ENCODE measurements around the gene NEK10.
"Not testable (repeated sequence)": the region's sequence is repeated elsewhere in the genome, so short reads cannot be mapped to it uniquely, and the experiment has no call there.

The NEK10 gene

GRCh38 chr3:27317096-27317495, 52.1 kb downstream of the NEK10 start:
- no peak for DNase-seq (ENCODE audit: low read depth in 3 of 3)

GRCh38 chr3:27315003-27315402, 54.2 kb downstream of the NEK10 start:
- DNase-seq (ENCODE audit: low read depth in 3 of 3): no peak

GRCh38 chr3:27312044-27312668, 57.0 kb downstream of the NEK10 start:
- no peak for DNase-seq (ENCODE audit: low read depth in 3 of 3)

GRCh38 chr3:27311400-27311799, 57.8 kb downstream of the NEK10 start:
- no peak for DNase-seq (ENCODE audit: low read depth in 3 of 3)

- DNase-seq (ENCODE audit: low read depth in 3 of 3): no peak
These were observed 58.5 kb downstream of the NEK10 start for GRCh38 chr3:27310688-27311087.

GRCh38 chr3:27307566-27307965, 61.6 kb downstream of the NEK10 start:
- DNase-seq (ENCODE audit: low read depth in 3 of 3): no peak

- no peak for DNase-seq (ENCODE audit: low read depth in 3 of 3)
These were observed 66.3 kb downstream of the NEK10 start for GRCh38 chr3:27302891-27303290.

DNA sequence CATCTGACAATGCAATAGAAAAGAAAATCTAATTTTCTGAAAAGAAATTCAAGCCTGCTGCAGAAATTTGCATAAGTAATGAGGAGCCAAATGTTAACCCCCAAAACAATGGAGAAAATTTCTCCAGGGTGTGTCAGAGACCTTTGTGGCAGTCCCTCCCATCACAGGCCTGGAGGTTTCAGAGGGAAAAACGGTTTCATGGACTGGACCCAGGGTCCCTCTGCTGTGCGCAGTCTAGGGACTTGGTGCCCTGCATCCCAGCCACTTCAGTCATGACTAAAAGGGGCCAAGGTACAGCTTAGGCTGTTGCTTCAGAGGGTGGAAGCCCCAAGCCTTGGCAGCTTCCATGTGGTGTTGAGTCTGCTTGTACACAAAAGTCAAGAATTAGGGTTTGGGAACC, 70.2 kb downstream of the NEK10 start:
- not testable (repeated sequence) for DNase-seq (ENCODE audit: low read depth in 3 of 3)

DNA sequence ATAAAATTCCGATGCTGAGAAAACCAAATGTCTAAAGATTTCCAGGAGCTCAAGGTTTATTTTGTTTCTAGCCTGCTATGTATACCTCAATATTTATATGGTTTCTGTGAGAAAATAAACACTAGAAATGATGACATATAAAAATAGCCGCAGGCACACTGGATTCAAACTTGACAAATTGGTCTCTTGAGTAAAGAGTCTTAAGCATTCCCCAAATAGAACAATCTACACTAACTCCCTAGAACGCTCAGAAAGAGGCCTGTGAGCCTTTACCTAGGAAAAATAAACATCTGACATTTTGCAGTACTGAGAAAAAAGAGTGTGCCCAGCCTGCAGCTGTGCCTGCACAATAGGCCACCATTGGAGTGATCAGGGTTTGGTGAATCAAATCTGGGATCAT, 75.2 kb downstream of the NEK10 start:
- DNase-seq (ENCODE audit: low read depth in 3 of 3): no peak

- no peak for DNase-seq (ENCODE audit: low read depth in 3 of 3)
These were observed 78.4 kb downstream of the NEK10 start for GRCh38 chr3:27290760-27291159.

GRCh38 chr3:27289769-27290413, 79.3 kb downstream of the NEK10 start:
- no peak for DNase-seq (ENCODE audit: low read depth in 3 of 3)

GRCh38 chr3:27287052-27287451, 82.1 kb downstream of the NEK10 start:
- DNase-seq (ENCODE audit: low read depth in 3 of 3): no peak

- DNase-seq (ENCODE audit: low read depth in 3 of 3): not testable (repeated sequence)
These were observed 82.7 kb downstream of the NEK10 start for GRCh38 chr3:27286467-27286866.

- DNase-seq (ENCODE audit: low read depth in 3 of 3): no peak
These were observed 83.5 kb downstream of the NEK10 start for GRCh38 chr3:27285668-27286067.

DNA sequence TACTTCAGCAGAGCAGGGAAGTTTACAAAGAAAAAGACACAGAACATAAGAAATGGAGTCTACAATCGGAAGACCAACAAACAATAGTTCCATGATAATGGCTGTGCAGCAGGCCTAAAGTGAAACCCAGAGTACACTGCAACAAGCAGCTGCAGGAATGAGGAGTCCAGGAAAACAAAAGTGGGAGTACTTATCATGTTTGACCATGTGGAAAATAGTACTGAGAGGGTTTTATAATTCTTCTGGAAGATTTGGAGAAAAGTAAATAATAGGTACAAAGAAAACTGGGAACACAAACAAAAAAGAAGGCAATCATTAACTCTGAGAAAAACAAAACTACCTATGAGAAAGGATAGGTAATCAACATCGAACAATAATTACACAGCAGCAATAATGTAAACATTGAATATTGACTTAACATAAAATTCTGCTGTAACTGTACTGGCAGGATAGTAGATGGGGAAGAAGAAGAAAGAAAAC, 87.5 kb downstream of the NEK10 start:
- no peak for DNase-seq (ENCODE audit: low read depth in 3 of 3)

GRCh38 chr3:27279123-27279522, 90.1 kb downstream of the NEK10 start:
- no peak for DNase-seq (ENCODE audit: low read depth in 3 of 3)

DNA sequence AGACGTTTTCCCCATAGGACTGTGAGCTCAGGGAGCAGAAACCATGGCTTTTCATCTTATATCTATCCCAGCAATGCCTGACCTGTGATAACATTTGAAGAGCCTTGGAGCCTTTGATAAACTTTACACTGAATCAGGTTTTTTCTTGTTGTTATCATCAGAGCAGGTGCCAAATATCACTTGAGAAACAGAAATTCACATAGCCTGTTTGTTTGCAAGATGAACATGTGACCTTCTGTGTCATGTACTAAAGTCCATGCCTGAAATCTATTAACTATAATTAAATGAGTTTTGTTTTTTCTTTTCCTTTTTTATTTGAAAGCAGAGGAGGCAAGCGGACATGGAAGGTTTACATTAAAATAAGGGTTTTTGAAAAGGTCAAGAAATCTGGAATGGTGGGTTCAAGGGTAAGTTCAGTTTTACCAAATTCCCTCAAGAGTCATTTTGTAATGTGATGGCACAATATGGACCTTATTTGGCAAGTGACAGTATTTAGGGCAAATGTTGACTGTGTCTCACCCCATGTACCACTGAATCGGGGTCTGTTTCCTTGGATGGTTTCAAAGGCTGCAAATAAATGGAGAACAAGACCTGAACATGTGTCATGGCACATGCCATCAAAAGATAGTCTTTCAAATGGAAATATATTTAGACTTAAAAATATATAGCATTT, 90.7 kb downstream of the NEK10 start:
- no peak for DNase-seq (ENCODE audit: low read depth in 3 of 3)

- no peak for DNase-seq (ENCODE audit: low read depth in 3 of 3)
These were observed 93.7 kb downstream of the NEK10 start for GRCh38 chr3:27275441-27275990.

DNA sequence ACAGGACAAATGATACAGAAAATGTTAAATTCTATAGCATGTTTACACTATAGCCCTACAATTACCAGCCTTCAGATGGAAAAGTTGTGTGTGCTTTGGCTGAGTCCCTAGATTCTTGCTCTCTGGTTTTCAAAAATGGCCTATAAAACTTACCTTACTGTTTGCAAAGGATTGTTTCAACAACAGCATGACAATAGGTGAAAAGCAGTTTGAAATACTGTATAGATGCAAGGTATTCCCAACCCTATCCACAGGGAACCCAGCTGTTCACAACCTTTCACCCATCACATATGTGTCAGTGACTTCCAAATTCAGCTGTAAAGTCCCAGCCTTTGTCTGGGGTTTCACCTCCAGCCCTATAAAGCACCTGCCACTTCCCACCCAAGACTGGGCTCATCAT, 97.3 kb downstream of the NEK10 start:
- DNase-seq (ENCODE audit: low read depth in 3 of 3): no peak

GRCh38 chr3:27254896-27255295, 114.3 kb downstream of the NEK10 start:
- no peak for DNase-seq (ENCODE audit: low read depth in 3 of 3)

- DNase-seq (ENCODE audit: low read depth in 3 of 3): peak in 1 of 3 experiments; percentile 3
These were observed 115.4 kb downstream of the NEK10 start for GRCh38 chr3:27253831-27254230.

DNA sequence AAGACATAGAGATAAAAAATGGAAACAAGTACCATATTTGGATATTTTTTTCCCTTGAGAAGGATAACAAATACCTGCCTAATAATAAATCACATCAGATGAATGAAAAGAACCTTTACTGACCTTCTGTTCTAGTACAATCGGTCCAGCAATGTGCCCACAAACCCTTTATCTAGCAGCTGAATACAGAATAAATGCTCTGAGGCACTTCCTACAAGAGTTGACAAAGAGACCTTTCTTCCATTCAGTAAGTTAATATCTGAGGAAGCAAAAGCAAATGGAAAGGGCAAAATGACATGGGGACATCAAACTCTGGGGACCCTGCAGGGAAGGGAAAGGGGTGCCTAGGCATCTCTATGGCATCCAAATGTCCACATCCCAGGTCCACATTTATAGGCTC, 115.8 kb downstream of the NEK10 start:
- no peak for DNase-seq (ENCODE audit: low read depth in 3 of 3)

- no peak for DNase-seq (ENCODE audit: low read depth in 3 of 3)
These were observed 116.5 kb downstream of the NEK10 start for GRCh38 chr3:27252646-27253045.
